ENCODE results near the gene GATAD1. TPM values are rescaled to one million over a fixed set of nuclear protein-coding genes. Genes with fewer than 3 reads are reported as not detected.
A peak's percentile ranks its signal among the peaks of the same experiment; 100 is the strongest.

The GATAD1 gene
- total and polyA plus RNA-seq, 2 of the 4 experiments (the other 2 are of a cell fraction): 9.3 to 15.2 TPM

DNA sequence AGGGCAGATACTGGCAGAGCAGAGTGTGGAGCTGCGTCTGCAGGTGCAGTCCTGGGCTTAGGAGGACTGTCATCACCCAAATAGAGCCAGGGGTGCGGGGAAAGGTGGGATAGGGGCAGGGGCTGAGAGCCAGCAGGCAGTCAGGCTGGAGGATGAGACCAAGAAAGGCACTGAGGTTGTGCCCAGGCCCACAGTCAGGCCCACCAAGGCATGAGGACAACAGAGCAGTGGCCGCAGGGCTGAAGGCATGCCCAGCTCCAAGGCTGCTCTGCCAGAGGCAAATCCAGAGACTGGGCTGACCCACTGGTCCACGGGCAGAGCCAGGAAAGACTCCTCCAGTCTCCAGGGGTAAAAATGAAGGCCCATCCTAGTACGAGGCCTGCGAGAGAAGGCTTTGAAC is 24.4 kb upstream of the GATAD1 start:
- ATAC-seq (ENCODE audit: low read depth) (no peak), DNase-seq (no peak)
- dilution Hi-C loops (cut with HindIII; ENCODE audit: low sequenced_read_pairs, unreplicated experiment) (no loop called here), in situ Hi-C loops (cut with MboI; ENCODE audit: low sequenced_read_pairs) (no loop called here), intact Hi-C loops (cut with micrococcal nuclease) (no loop called here)
- H2BK15ac ChIP-seq (ENCODE audit: low read depth, low read length): no peak overlapping the region
- H3K9me3 ChIP-seq (ENCODE audit: control insufficient read depth, insufficient read depth, low read length): no peaks in the 10 kb centered on the region
- BruUV-seq (replicated peaks): no TSS peak
- H4K5ac ChIP-seq (ENCODE audit: low read depth, low read length): no peak overlapping the region
- no peak overlapping the region for H2BK5ac ChIP-seq (ENCODE audit: low read depth, low read length, poor library complexity, severe bottlenecking)
- H3K4ac ChIP-seq (ENCODE audit: low read depth, low read length): no peak overlapping the region
- H2BK20ac ChIP-seq (ENCODE audit: low read depth, low read length): no peak overlapping the region
- H2AK5ac ChIP-seq (ENCODE audit: low read depth, low read length): no peak overlapping the region
- H4K91ac ChIP-seq (ENCODE audit: insufficient read depth, low read depth, low read length): no peak overlapping the region
- H2AFZ ChIP-seq (replicated peaks; ENCODE audit: low read length, poor library complexity): peak overlapping the region; percentile 24
- H2AK9ac ChIP-seq (replicated peaks; ENCODE audit: low read depth, low read length, poor library complexity): no peak overlapping the region
- H3K79me1 ChIP-seq (ENCODE audit: low read depth in 1 of 2, low read length in 2 of 2): no peaks in the 10 kb centered on the region
- H3K9me1 ChIP-seq (ENCODE audit: insufficient read depth, low read length): 0 out of 2 replicates have a peak, but pooled peaks cover 4% of the 10 kb centered on the region
- H3K18ac ChIP-seq (ENCODE audit: low read depth, low read length): no peak overlapping the region
- no peak overlapping the region for H3K27ac ChIP-seq (ENCODE audit: insufficient read depth, low read length)
- no peak overlapping the region for H3K14ac ChIP-seq (replicated peaks; ENCODE audit: low read depth, low read length)
- H3K56ac ChIP-seq (ENCODE audit: extremely low read depth, insufficient read depth, low read length): no peak overlapping the region
- H4K20me1 ChIP-seq (ENCODE audit: insufficient read depth, low read length): no peaks in the 10 kb centered on the region
- CTCF ChIA-PET: no interaction called here
- WGBS, 2 experiments (ENCODE audit: extremely low coverage in 2 of 2, insufficient read length in 1 of 2): 90% methylated on average over 2 of the region's 6 CpGs; no CpG with 5 or more reads in 1 of the 2 experiments
- H3K27me3 ChIP-seq (ENCODE audit: control insufficient read depth, insufficient read depth, low read length): no peaks in the 10 kb centered on the region; the same call in 1 of the 2 replicates
- H3K4me1 ChIP-seq (ENCODE audit: control insufficient read depth, insufficient read depth, low read length): no peaks in the 10 kb centered on the region; the same call in 1 of the 2 replicates
- H2BK120ac ChIP-seq (ENCODE audit: low read depth, low read length): no peak overlapping the region
- H3K23ac ChIP-seq (ENCODE audit: low read depth, low read length): no peak overlapping the region
- H3K4me2 ChIP-seq (ENCODE audit: low read depth, low read length): no peak overlapping the region
- POLR2A ChIA-PET (ENCODE audit: unreplicated experiment): no interaction called here
- H3K36me3 ChIP-seq (ENCODE audit: control insufficient read depth, insufficient read depth, low read length): no peaks in the 10 kb centered on the region
- no peak overlapping the region for H3K9ac ChIP-seq (ENCODE audit: low read depth, low read length)
- TF ChIP-seq RAD21 (IDR thresholded peaks at IDR 0.05; ENCODE audit: low read length) (no peak), RFX5 (IDR thresholded peaks at IDR 0.05; ENCODE audit: low read depth, low read length) (no peak)
- H3K4me3 ChIP-seq (ENCODE audit: insufficient read depth, low read depth, low read length): no peak overlapping the region
- no peak overlapping the region for H4K8ac ChIP-seq (ENCODE audit: low read depth in 2 of 2, low read length in 2 of 2)
